ENCODE data around the gene DPP6. TPM values are rescaled to one million over a fixed set of nuclear protein-coding genes. Genes with fewer than 3 reads are reported as not detected.

The DPP6 gene
- total and polyA plus RNA-seq, 2 donors (not counting 1 experiment from before 2014, with no cell fraction given): not detected

GRCh38 chr7:154504918-154505317, 452.7 kb downstream of the DPP6 start:
- no peaks in the 10 kb centered on the region for H3K79me2 ChIP-seq (ENCODE audit: control insufficient read depth, insufficient read depth, low read length)
- ATAC-seq (ENCODE audit: low read depth): no peak
- CTCF ChIA-PET: interaction anchor here (1.4 kb wide), 1 partner anchor 9 kb away, joined by 4 read pairs; no protein-coding TSS in a partner anchor
- H3K4me3 Mint-ChIP-seq: no peak overlapping the region
- H4K20me1 ChIP-seq (ENCODE audit: control insufficient read depth, insufficient read depth, low read length, poor library complexity, severe bottlenecking): no peaks in the 10 kb centered on the region
- no peak overlapping the region for H3K27ac ChIP-seq (ENCODE audit: low read length in 2 of 2)
- no peak overlapping the region for H3K27ac Mint-ChIP-seq
- no peak overlapping the region for H3K4me2 ChIP-seq (replicated peaks; ENCODE audit: low read depth, low read length, poor library complexity, severe bottlenecking)
- TF ChIP-seq EZH2 (IDR thresholded peaks at IDR 0.05; ENCODE audit: borderline replicate concordance, insufficient read depth, low read depth, low read length, poor library complexity, severe bottlenecking) (no peak), CTCF (IDR thresholded peaks at IDR 0.05) (no peak)
- no peak overlapping the region for H3K9ac ChIP-seq (ENCODE audit: low read length)
- H3K4me1 Mint-ChIP-seq: no peaks in the 10 kb centered on the region
- H3K9me3 ChIP-seq (ENCODE audit: control extremely low read depth in 1 of 3, control insufficient read depth in 2 of 3, insufficient read depth in 1 of 3, low read length in 2 of 3): peaks cover 0 to 8% (median 0%) of the 10 kb centered on the region in 3 donors
- peaks cover 12% of the 10 kb centered on the region for H3K9me3 Mint-ChIP-seq (ENCODE audit: insufficient read depth)
- no peak for DNase-seq
- no peak overlapping the region for H2AFZ ChIP-seq (ENCODE audit: insufficient read depth, low read depth, low read length, poor library complexity, severe bottlenecking)
- no peaks in the 10 kb centered on the region for H3K36me3 ChIP-seq (replicated peaks in 1 of 2; ENCODE audit: control extremely low read depth in 1 of 2, control insufficient read depth in 1 of 2, extremely low read depth in 1 of 2, insufficient read depth in 2 of 2, low read length in 1 of 2)
- H3K27me3 Mint-ChIP-seq: no peaks in the 10 kb centered on the region
- no peak overlapping the region for H3K4me3 ChIP-seq (ENCODE audit: control extremely low read depth in 1 of 5, extremely low read depth in 1 of 5, insufficient read depth in 1 of 5, low read depth in 2 of 5, low read length in 4 of 5)
- intact Hi-C loops (cut with micrococcal nuclease): no loop called here
- POLR2A ChIA-PET: no interaction called here
- H3K27me3 ChIP-seq (replicated peaks in 1 of 4; ENCODE audit: control extremely low read depth in 1 of 4, control insufficient read depth in 3 of 4, insufficient read depth in 4 of 4, low read length in 3 of 4): no peaks in the 10 kb centered on the region
- no peaks in the 10 kb centered on the region for H3K4me1 ChIP-seq (ENCODE audit: control insufficient read depth in 2 of 2, insufficient read depth in 2 of 2, low read length in 2 of 2)

- H3K4me3 ChIP-seq (ENCODE audit: control extremely low read depth in 1 of 5, extremely low read depth in 1 of 5, insufficient read depth in 1 of 5, low read depth in 2 of 5, low read length in 4 of 5): no peak overlapping the region
- peaks cover 0 to 8% (median 0%) of the 10 kb centered on the region in 3 donors for H3K9me3 ChIP-seq (ENCODE audit: control extremely low read depth in 1 of 3, control insufficient read depth in 2 of 3, insufficient read depth in 1 of 3, low read length in 2 of 3)
- Mint-ChIP-seq H3K27ac (no peak overlapping the region), H3K9me3 (ENCODE audit: insufficient read depth) (peaks cover 12% of the 10 kb centered on the region), H3K27me3 (no peaks in the 10 kb centered on the region), H3K4me3 (no peak overlapping the region), H3K4me1 (no peaks in the 10 kb centered on the region)
- H3K4me1 ChIP-seq (ENCODE audit: control insufficient read depth in 2 of 2, insufficient read depth in 2 of 2, low read length in 2 of 2): no peaks in the 10 kb centered on the region
- H3K36me3 ChIP-seq (replicated peaks in 1 of 2; ENCODE audit: control extremely low read depth in 1 of 2, control insufficient read depth in 1 of 2, extremely low read depth in 1 of 2, insufficient read depth in 2 of 2, low read length in 1 of 2): no peaks in the 10 kb centered on the region
- intact Hi-C loops (cut with micrococcal nuclease): no loop called here
- POLR2A ChIA-PET: no interaction called here
- WGBS (ENCODE audit: insufficient coverage): no CpG with 5 or more reads among the region's 4 CpGs
- no peak overlapping the region for H3K9ac ChIP-seq (ENCODE audit: low read length)
- no peak for ATAC-seq (ENCODE audit: low read depth)
- H3K4me2 ChIP-seq (replicated peaks; ENCODE audit: low read depth, low read length, poor library complexity, severe bottlenecking): no peak overlapping the region
- no peak for TF ChIP-seq CTCF (IDR thresholded peaks at IDR 0.05)
- TF ChIP-seq EZH2 (IDR thresholded peaks at IDR 0.05; ENCODE audit: borderline replicate concordance, insufficient read depth, low read depth, low read length, poor library complexity, severe bottlenecking): no peak
- no peaks in the 10 kb centered on the region for H3K27me3 ChIP-seq (replicated peaks in 1 of 4; ENCODE audit: control extremely low read depth in 1 of 4, control insufficient read depth in 3 of 4, insufficient read depth in 4 of 4, low read length in 3 of 4)
- no peak overlapping the region for H2AFZ ChIP-seq (ENCODE audit: insufficient read depth, low read depth, low read length, poor library complexity, severe bottlenecking)
- H3K27ac ChIP-seq (ENCODE audit: low read length in 2 of 2): no peak overlapping the region
- H4K20me1 ChIP-seq (ENCODE audit: control insufficient read depth, insufficient read depth, low read length, poor library complexity, severe bottlenecking): no peaks in the 10 kb centered on the region
- CTCF ChIA-PET: interaction anchor here (1.4 kb wide), 1 partner anchor 9 kb away, joined by 4 read pairs; no protein-coding TSS in a partner anchor
- no peaks in the 10 kb centered on the region for H3K79me2 ChIP-seq (ENCODE audit: control insufficient read depth, insufficient read depth, low read length)
- DNase-seq: no peak
These were observed 453.2 kb downstream of the DPP6 start for GRCh38 chr7:154505362-154505761.

Measured in B cell (primary cell).